OCI-LY7 (cell line): ENCODE results near the gene SMCO1. TPM values are rescaled to one million over a fixed set of nuclear protein-coding genes. Genes with fewer than 3 reads are reported as not detected.

Experiments used
- BruUV-seq: library from RNA; stranded (reverse); fragments of 400-500 nt; replicated peaks from 2 replicates; lab custom pipeline; 2021; lab: Mats Ljungman, UMichigan
- CTCF ChIA-PET: fragments of 300-600 bp; sonication (Branson Sonifier 250); formaldehyde crosslinking; loops from one replicate; lab custom pipeline; 2022; ENCODE audit warnings: antibody characterized with exemption; ENCODE audit not compliant: unreplicated experiment; lab: Charles Lee
- POLR2A ChIA-PET: fragments of 300-600 bp; sonication (Branson Sonifier 250); formaldehyde crosslinking; loops from one replicate; lab custom pipeline; 2022; ENCODE audit warnings: antibody characterized with exemption; lab: Charles Lee
- DNase-seq: peaks from one replicate; pipeline ENCODE4 v3.0.0-alpha.2; 2015; ENCODE audit warnings: low spot score
- H2AFZ ChIP-seq: fragments of 200-600 bp; sonication (generic), shearing (Covaris generic); 2 replicates; pipeline ENCODE4 v1.6.1; 2014; ENCODE audit warnings: mild to moderate bottlenecking, antibody characterized with exemption, low read length, moderate library complexity
- H3K27ac ChIP-seq: fragments of 200-600 bp; sonication (generic); 2 replicates; pipeline ENCODE4 v1.5.1; 2014; ENCODE audit warnings: mixed run types, low read depth, mild to moderate bottlenecking, moderate library complexity, low read length, inconsistent platforms; ENCODE audit not compliant: poor library complexity, severe bottlenecking
- H3K36me3 ChIP-seq: fragments of 200-600 bp; sonication (generic); 2 replicates; pipeline ENCODE4 v1.6.1; 2014; ENCODE audit warnings: mild to moderate bottlenecking, antibody characterized with exemption, low read length, moderate library complexity, mixed read lengths; ENCODE audit not compliant: insufficient read depth
- H3K4me1 ChIP-seq: fragments of 200-600 bp; sonication (generic); 2 replicates; pipeline ENCODE4 v1.5.1; 2014; ENCODE audit warnings: mild to moderate bottlenecking, low read length; ENCODE audit not compliant: insufficient read depth, poor library complexity, severe bottlenecking
- H3K4me2 ChIP-seq: fragments of 200-600 bp; sonication (generic); 2 replicates; pipeline ENCODE4 v1.6.1; 2014; ENCODE audit warnings: mild to moderate bottlenecking, low read length
- H3K4me3 ChIP-seq: fragments of 200-600 bp; sonication (generic); 2 replicates; pipeline ENCODE4 v1.5.1; 2014; ENCODE audit warnings: mild to moderate bottlenecking, low read depth, low read length; ENCODE audit not compliant: poor library complexity, severe bottlenecking
- H3K79me2 ChIP-seq: fragments of 200-600 bp; sonication (generic); 2 replicates; pipeline ENCODE4 v1.6.1; 2016; ENCODE audit warnings: low read depth, mild to moderate bottlenecking, low read length, moderate library complexity, mixed read lengths; ENCODE audit not compliant: insufficient read depth
- H3K9me2 ChIP-seq: fragments of 200-600 bp; sonication (generic); 2 replicates; pipeline ENCODE4 v1.6.1; 2016; ENCODE audit warnings: mild to moderate bottlenecking, low read length, mixed read lengths; ENCODE audit not compliant: insufficient read depth
- H3K9me3 ChIP-seq: fragments of 200-600 bp; sonication (generic); 2 replicates; pipeline ENCODE4 v1.6.1; 2014; ENCODE audit warnings: mild to moderate bottlenecking, mixed run types, low read length, mixed read lengths
- H4K20me1 ChIP-seq: fragments of 200-600 bp; sonication (generic); 2 replicates; pipeline ENCODE4 v1.6.1; 2014; ENCODE audit warnings: mild to moderate bottlenecking, antibody characterized with exemption, low read length, moderate library complexity, mixed read lengths; ENCODE audit not compliant: insufficient read depth
- EZH2phosphoT487 ChIP-seq: fragments of 200-600 bp; sonication (generic); IDR thresholded peaks from 2 replicates; pipeline ENCODE4 v1.6.1; 2018; ENCODE audit warnings: low read depth, borderline replicate concordance, mild to moderate bottlenecking, mixed run types, antibody characterized with exemption, low read length, moderate library complexity, mixed read lengths
- intact Hi-C: fragments of 100-400 bp; cut with micrococcal nuclease; formaldehyde crosslinking; loops from one replicate; pipeline ENCODE4 v1.10.0; 2022; ENCODE audit not compliant: unreplicated experiment
- total RNA-seq, 2 experiments: library from RNA; depleted of rRNA in 1 of 2; stranded (reverse); fragments of >200 nt in 1 of 2; shearing (Covaris generic) in 1 of 2; gene quantifications; 2 replicates each; pipeline ENCODE4 v1.2.3, GENCODE V29; 2014 to 2022
- TF ChIP-seq, protein P1 (sequence below): fragments of 200-600 bp; sonication (generic); conservative IDR thresholded peaks from 2 replicates; pipeline ENCODE4 v1.5.1; 2014; ENCODE audit warnings: mild to moderate bottlenecking, antibody characterized with exemption, low read length, moderate library complexity, mixed read lengths

The SMCO1 gene
- total RNA-seq, 2 experiments from 2014 or later = not detected

DNA sequence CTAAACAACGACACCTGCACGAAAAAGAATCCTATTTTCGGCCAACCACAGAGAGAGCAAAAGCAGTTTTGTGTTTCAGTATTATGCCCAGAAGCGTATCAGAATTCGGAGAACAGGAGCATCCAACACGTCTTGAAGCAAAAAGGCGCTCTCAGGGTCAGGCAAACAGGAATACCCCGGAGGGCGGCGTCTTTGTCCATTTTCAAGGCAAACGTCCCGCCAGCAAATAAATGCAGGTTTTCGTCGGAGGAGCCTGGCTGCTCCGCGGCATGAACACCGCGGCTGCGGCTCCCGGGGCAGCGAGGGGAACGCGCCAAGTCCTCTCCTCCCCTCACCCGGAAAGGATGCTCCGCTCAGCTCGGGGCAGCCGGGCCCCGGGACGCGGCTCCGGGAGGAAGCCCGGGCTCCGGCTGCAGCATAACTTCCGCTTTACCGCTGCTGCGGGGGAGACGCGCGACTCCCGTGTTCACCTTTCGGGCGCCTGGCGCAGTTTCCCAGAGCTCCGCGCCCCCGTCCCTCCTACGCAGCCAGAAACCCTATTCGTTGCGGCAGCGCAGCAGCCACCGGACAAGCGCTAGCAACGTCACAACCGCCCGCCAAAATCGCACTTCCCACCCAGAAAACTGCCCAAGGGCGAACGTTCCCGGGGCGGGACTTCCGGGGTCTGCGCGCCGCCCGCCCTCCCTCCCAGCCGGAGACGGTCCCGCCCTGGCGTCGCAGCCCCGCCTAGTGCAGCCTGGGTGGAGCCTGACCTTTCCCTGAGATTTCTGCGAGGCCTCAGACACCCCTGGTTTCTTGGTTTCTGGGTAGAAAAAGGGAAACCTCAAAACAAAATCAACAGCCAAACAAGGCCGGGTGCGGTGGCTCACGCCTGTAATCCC, 11.7 kb downstream of the SMCO1 start, which contains the start of gene RNF168:
TSS of gene RNF168 (minus strand) at position 573 of the 881 bp plus-strand sequence. CDS start 595 bp downstream, outside the sequence.
- intact Hi-C loops = loop anchor here (2.0 to 5.0 kb wide), 4 partner anchors 65 to 421 kb away; partner anchors contain the start of genes DYNLT2B, FBXO45, TFRC and UBXN7
- BruUV-seq = no TSS peak
- Histone ChIP-seq H4K20me1 (peaks cover 27% of the 10 kb centered on the region), H3K9me2 (no peaks in the 10 kb centered on the region), H3K79me2 (peaks cover 49% of the 10 kb centered on the region), H3K36me3 (peaks cover 27% of the 10 kb centered on the region), H3K27ac (peak within 1 kb of the TSS; percentile 91), H3K4me3 (peak within 1 kb of the TSS; percentile 80), H3K4me1 (peaks cover 16% of the 10 kb centered on the region), H3K9me3 (peaks cover 18% of the 10 kb centered on the region), H3K4me2 (peak within 1 kb of the TSS; percentile 99), H2AFZ (peak within 1 kb of the TSS; percentile 81)
- ChIA-PET CTCF (no interaction called here), POLR2A (no interaction called here)
- TF ChIP-seq, protein P1, sequence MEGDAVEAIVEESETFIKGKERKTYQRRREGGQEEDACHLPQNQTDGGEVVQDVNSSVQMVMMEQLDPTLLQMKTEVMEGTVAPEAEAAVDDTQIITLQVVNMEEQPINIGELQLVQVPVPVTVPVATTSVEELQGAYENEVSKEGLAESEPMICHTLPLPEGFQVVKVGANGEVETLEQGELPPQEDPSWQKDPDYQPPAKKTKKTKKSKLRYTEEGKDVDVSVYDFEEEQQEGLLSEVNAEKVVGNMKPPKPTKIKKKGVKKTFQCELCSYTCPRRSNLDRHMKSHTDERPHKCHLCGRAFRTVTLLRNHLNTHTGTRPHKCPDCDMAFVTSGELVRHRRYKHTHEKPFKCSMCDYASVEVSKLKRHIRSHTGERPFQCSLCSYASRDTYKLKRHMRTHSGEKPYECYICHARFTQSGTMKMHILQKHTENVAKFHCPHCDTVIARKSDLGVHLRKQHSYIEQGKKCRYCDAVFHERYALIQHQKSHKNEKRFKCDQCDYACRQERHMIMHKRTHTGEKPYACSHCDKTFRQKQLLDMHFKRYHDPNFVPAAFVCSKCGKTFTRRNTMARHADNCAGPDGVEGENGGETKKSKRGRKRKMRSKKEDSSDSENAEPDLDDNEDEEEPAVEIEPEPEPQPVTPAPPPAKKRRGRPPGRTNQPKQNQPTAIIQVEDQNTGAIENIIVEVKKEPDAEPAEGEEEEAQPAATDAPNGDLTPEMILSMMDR = no peak; the same call in 1 of the 2 replicates
- TF ChIP-seq EZH2phosphoT487 = no peak
- peak; percentile 97 for DNase-seq

DNA sequence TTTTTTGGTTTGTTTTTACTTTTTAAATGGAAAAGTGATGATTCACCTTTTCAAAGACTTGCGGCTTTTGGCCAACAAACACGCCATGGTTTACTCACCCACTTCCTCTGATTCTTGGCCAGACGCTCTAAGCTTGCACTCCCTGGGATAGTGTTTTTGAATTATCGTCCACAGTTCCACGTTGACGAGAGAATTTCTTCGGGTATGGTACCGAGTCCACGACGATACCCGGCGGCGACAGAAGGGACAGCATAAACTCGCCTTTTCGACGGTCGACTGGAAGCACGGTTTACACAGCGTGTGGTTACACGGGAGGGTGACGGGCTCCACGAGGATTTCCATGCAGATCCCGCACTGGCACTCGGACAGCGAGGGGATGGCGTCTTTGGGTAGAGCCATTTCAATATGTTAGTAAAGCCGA, 12.4 kb downstream of the SMCO1 start:
- ChIA-PET CTCF (no interaction called here), POLR2A (no interaction called here)
- H3K27ac ChIP-seq = peak overlapping the region; percentile 91
- TF ChIP-seq, protein P1 = no peak; the same call in 1 of the 2 replicates
- TF ChIP-seq EZH2phosphoT487 = no peak
- H3K9me3 ChIP-seq = peaks cover 14% of the 10 kb centered on the region
- intact Hi-C loops = loop anchor here (2.0 to 5.0 kb wide), 4 partner anchors 66 to 420 kb away; partner anchors contain the start of genes DYNLT2B, FBXO45, TFRC and UBXN7
- peaks cover 34% of the 10 kb centered on the region for H3K36me3 ChIP-seq
- peaks cover 16% of the 10 kb centered on the region for H3K4me1 ChIP-seq
- H3K9me2 ChIP-seq = no peaks in the 10 kb centered on the region
- BruUV-seq = no TSS peak
- H3K79me2 ChIP-seq = peaks cover 55% of the 10 kb centered on the region
- peak overlapping the region; percentile 99 for H3K4me2 ChIP-seq
- H4K20me1 ChIP-seq = peaks cover 27% of the 10 kb centered on the region
- peak; percentile 54 for DNase-seq
- peak overlapping the region; percentile 58; the same call in 1 of the 2 replicates for H2AFZ ChIP-seq
- peak overlapping the region; percentile 80 for H3K4me3 ChIP-seq
